Measurements from ENCODE around the gene MYOM1.
"Not testable (repeated sequence)": the region's sequence is repeated elsewhere in the genome, so short reads cannot be mapped to it uniquely, and the experiment has no call there.

Gene MYOM1

DNA sequence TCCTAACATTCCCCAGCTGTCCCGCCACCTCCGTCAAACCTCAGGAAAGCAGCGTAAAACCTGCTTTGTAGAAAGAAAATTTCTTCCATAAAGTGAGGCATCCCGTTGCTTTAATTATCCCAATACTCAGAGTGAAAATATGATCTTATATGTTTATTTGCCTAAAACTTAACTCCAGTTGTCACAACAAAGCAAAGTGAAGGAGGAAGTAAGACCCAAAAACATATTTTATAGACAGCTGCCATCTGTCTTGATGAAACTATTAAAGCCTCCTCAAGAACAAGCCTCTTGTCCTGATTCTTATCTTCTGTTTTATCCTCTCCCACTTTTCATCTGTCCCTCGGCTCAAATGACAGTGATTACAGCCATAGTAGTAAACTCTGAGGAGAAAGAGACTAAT is 177.9 kb downstream of the MYOM1 start:
- in situ Hi-C loops (cut with MboI; ENCODE audit: low sequenced_read_pairs): no loop called here

DNA sequence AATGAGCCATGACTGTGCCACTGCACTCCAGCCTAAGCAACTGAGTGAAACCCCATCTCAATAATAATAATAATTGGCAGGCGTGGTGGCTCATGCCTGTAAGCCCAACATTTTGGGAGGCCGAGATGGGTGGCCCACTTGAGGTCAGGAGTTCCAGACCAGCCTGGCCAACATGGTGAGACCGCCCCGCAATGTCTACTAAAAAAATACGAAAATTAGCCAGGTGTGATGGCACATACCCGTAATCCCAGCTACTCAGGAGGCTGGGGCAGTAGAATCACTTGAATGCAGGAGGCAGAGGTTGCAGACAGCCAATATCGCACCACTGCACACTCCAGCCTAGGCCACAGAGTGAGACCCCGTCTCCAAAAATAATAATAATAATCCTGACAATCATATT is 178.9 kb downstream of the MYOM1 start:
- in situ Hi-C loops (cut with MboI; ENCODE audit: low sequenced_read_pairs): no loop called here

DNA sequence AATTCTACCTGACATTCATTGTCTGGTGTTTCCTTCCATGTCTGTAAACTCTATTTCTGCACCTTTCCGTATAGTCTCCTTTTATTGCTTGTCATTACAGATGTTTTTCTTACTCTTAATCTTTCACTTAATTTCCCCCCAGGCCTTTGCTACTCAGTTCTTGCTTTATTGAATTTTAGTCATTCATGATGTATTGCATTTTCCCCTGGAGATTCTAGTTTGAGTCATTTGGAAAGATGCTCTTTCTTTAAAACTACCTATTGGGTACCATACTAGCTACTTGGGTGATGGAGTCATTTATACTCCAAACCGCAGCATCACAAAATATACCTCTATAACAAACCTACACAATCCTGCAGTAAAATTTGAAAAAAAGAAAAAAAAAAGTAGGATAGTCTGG is 179.6 kb downstream of the MYOM1 start:
- in situ Hi-C loops (cut with MboI; ENCODE audit: low sequenced_read_pairs): no loop called here

- in situ Hi-C loops (cut with MboI; ENCODE audit: low sequenced_read_pairs): no loop called here
Measured at GRCh38 chr18:3037423-3037915, 182.3 kb downstream of the MYOM1 start.

DNA sequence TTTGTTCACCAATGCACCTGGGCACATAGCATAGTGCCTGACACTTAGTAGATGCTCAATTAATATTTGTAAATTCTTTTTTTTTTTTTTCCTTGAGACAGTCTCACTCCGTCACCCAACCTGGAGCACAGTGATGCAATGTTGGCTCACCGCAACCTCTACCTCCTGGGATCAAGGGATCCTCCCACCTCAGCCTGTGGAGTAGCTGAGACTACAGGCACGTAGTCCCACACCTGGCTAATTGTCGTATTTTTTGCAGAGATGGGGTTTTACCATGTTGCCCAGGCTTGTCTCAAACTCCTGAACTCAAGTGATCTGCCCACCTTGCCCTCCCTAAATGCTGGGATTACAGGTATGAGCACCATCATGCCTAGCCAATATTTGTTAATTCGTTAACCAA is 183.7 kb downstream of the MYOM1 start:
- in situ Hi-C loops (cut with MboI; ENCODE audit: low sequenced_read_pairs): no loop called here

DNA sequence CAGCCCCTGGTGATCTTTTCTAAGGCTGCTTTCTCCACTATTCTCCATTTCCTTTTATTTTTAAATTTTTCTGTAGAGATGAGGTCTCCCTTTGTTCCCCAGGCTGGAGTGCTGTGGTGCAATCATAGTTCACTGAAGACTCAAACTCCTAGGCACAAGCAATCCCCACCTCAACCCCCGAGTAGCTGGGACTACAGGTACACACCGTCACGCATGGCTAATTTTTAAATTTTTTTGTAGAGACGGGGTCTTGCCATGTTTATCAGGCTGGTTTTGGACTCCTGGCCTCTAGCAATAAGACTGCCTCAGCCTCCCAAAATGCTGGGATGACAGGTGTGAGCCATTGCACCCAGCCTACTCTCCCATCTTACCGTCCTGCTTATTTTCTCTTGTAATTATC is 184.1 kb downstream of the MYOM1 start:
- in situ Hi-C loops (cut with MboI; ENCODE audit: low sequenced_read_pairs): no loop called here

DNA sequence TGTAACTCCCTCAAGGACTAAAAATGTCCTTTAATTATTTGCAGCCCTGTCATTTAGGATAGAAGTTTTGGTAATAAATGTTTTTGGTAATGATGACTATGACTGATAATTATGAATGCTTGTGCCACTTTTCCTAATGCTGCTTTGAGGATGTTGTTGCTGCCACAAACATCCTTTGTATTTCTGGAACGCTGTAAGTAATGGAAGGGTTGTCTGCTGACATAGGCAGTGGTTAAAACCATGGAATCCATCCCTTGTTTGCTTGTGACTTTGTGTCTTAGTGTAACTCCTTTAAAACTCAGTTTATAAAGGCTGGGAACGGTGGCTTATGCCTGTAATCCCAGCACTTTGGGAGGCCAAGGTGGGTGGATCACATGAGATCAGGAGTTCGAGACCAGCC is 187.0 kb downstream of the MYOM1 start:
- in situ Hi-C loops (cut with MboI; ENCODE audit: low sequenced_read_pairs): no loop called here

- in situ Hi-C loops (cut with MboI; ENCODE audit: low sequenced_read_pairs): no loop called here
Measured at GRCh38 chr18:3029215-3029952, 190.4 kb downstream of the MYOM1 start.

GRCh38 chr18:3028115-3028514 is 191.7 kb downstream of the MYOM1 start:
- in situ Hi-C loops (cut with MboI; ENCODE audit: low sequenced_read_pairs): not testable (repeated sequence)

- in situ Hi-C loops (cut with MboI; ENCODE audit: low sequenced_read_pairs): no loop called here
Measured at GRCh38 chr18:3027370-3027891, 192.3 kb downstream of the MYOM1 start.

- in situ Hi-C loops (cut with MboI; ENCODE audit: low sequenced_read_pairs): no loop called here
Measured at GRCh38 chr18:3025544-3025943, 194.2 kb downstream of the MYOM1 start.

DNA sequence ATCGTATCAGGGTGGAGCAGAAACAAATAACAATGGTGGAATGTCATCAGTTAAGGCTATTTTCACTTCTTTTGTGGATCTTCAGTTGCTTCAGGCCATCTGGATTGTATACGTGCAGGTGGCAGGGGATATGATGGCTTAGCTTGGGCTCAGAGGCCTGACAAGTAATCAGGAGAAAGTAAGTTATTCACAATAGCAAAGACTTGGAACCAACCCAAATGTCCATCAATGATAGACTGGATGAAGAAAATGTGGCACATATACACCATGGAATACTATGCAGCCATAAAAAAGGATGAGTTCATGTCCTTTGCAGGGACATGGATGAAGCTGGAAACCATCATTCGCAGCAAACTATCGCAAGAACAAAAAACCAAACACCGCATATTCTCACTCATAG is 196.2 kb downstream of the MYOM1 start:
- in situ Hi-C loops (cut with MboI; ENCODE audit: low sequenced_read_pairs): not testable (repeated sequence)
